Muscle layer of duodenum (tissue), 2 donors: Measurements from ENCODE around the gene CNN1.
"Not testable (repeated sequence)": the region's sequence is repeated elsewhere in the genome, so short reads cannot be mapped to it uniquely, and the experiment has no call there.

ENCODE experiments used
- H3K27ac ChIP-seq: one replicate; pipeline ENCODE4 v1.7.0; 2013; ENCODE audit warnings: mild to moderate bottlenecking, low read length
- H3K27me3 ChIP-seq: one replicate; pipeline ENCODE4 v1.7.0; 2013; ENCODE audit warnings: low read depth, mild to moderate bottlenecking, control low read depth, low read length
- H3K36me3 ChIP-seq, 2 donors: one replicate each; pipeline ENCODE4 v1.7.0; 2013; ENCODE audit warnings: low read length in 2 of 2, control low read depth in 1 of 2, mild to moderate bottlenecking in 1 of 2; ENCODE audit not compliant: insufficient read depth in 2 of 2, control insufficient read depth in 1 of 2
- H3K4me1 ChIP-seq, 2 donors: one replicate each; pipeline ENCODE4 v1.7.0; 2013; ENCODE audit warnings: low read length in 2 of 2, mild to moderate bottlenecking in 2 of 2, control low read depth in 1 of 2, moderate library complexity in 1 of 2; ENCODE audit not compliant: insufficient read depth in 2 of 2, control insufficient read depth in 1 of 2
- H3K4me3 ChIP-seq, 2 donors: one replicate each; pipeline ENCODE4 v1.7.0; 2013; ENCODE audit warnings: low read length in 2 of 2, low read depth in 1 of 2, mild to moderate bottlenecking in 1 of 2
- H3K9me3 ChIP-seq, 2 donors: one replicate each; pipeline ENCODE4 v1.7.0; 2013; ENCODE audit warnings: low read length in 2 of 2, control low read depth in 1 of 2, mild to moderate bottlenecking in 1 of 2; ENCODE audit not compliant: control insufficient read depth in 1 of 2
- donor health status: healthy.

The CNN1 gene

DNA sequence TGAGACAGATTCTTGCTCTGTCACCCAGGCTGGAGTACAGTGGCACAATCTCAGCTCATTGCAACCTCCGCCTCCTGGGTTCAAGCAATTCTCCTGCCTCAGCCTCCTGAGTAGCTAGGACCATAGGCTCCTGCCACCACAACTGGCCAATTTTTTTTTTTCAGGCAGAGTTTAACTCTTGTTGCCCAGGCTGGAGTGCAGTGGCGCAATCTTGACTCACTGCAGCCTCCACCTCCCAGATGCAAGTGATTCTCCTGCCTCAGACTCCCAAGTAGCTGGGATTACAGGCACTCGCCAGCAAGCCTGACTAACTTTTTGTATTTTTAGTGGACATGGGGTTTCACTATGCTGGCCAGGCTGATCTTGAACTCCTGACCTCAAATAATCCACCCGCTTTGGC, 35.1 kb downstream of the CNN1 start:
- H3K9me3 ChIP-seq, H3K27me3 ChIP-seq, H3K4me1 ChIP-seq, H3K36me3 ChIP-seq, H3K27ac ChIP-seq, H3K4me3 ChIP-seq: not testable (repeated sequence)

DNA sequence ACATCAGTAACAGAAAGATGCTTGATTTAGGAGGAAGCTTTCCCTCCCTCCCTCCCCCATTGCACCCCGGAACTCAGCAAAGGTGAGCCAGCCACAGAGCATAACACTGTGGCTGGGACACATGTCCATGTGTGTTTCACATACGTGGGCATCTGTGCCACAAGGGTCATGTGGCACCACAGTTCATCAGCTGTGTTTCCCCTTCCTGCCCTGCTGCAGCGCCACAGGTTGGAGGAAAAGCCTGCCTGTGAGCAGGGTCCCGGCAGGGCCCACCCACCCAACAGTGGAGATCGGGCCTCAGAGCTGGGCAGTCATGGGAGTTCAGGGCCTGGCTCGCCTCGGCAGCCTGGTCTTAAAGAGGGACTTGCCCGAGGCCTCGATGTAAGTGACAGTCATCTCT, 36.0 kb downstream of the CNN1 start:
- Histone ChIP-seq H3K27ac (no peak overlapping the region), H3K4me3 (no peak overlapping the region), H3K9me3 (no peaks in the 10 kb centered on the region), H3K36me3 (no peaks in the 10 kb centered on the region), H3K27me3 (no peaks in the 10 kb centered on the region), H3K4me1 (peaks cover 0 to 11% of the 10 kb centered on the region in 2 donors)

DNA sequence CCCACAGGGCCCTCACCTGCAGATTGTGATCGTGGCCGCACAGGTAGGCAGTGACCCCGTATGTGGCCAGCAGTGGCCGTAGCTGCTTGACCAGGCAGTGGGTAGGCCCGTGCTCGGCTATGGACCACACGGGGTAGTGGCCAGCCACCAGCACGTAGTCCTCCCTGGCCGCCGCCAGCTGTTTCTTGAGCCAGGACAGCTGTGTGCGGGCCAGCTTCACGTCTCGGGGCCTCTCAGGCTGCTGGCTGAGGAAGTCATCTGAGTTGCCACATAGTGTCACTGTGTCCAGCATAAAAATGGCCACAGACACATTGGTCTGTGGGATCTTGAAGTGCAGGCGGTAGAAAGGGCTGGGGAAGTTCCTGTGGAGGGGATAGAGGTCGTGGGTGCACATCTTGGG, 37.6 kb downstream of the CNN1 start:
- no peaks in the 10 kb centered on the region for H3K27me3 ChIP-seq
- H3K36me3 ChIP-seq = no peaks in the 10 kb centered on the region
- H3K27ac ChIP-seq = no peak overlapping the region
- no peak overlapping the region for H3K4me3 ChIP-seq
- H3K9me3 ChIP-seq = no peaks in the 10 kb centered on the region
- H3K4me1 ChIP-seq = peaks cover 0 to 11% of the 10 kb centered on the region in 2 donors

DNA sequence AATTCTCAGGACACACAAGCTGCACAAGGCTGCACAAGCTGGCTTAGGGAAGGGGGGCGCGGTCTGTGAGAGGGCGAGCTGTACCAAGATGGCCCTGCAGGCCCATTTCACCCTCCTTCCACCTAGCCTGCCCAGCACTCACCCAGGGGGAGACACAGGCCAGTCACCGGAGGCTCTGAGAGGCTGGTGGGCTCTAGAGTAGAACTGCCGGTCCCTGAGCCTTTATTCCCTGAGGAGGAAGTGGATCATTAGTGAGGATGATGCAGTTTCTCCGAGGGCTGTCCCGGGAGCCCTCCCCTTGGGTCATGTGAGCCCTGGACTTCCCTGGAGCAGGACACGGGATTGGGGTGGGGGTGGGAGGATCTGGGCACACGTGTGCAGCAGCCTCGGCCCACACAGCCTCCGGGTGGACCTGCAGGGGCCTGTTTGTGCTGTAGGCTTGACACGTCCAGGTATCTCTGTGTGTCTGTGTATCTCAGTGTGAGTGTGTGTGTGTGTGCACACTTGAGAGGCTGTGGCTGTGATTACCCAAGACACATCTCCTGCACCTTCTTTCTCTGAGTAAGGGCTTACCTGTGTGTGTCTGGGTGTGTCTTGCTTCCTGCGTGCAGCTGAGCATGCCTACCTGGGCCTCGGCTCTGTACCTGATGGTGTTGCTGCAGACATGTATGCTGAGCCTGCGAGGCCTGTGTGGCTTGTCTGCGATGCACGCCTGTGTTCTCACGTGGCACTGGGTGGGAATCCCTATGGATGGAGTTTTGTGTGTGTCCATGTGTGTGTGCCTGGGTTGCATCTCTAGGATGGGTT, 39.0 kb downstream of the CNN1 start, which contains the start of gene ACP5:
TSS of gene ACP5 (minus strand) at position 195 of the 807 bp plus-strand sequence. CDS start 328 bp downstream, outside the sequence.
- H3K36me3 ChIP-seq = no peaks in the 10 kb centered on the region
- H3K9me3 ChIP-seq = no peaks in the 10 kb centered on the region
- H3K27ac ChIP-seq = no peak within 1 kb of the TSS
- no peaks in the 10 kb centered on the region for H3K27me3 ChIP-seq
- peak within 1 kb of the TSS; percentile 42 to 56 for H3K4me3 ChIP-seq
- H3K4me1 ChIP-seq = peaks cover 0 to 11% of the 10 kb centered on the region in 2 donors

DNA sequence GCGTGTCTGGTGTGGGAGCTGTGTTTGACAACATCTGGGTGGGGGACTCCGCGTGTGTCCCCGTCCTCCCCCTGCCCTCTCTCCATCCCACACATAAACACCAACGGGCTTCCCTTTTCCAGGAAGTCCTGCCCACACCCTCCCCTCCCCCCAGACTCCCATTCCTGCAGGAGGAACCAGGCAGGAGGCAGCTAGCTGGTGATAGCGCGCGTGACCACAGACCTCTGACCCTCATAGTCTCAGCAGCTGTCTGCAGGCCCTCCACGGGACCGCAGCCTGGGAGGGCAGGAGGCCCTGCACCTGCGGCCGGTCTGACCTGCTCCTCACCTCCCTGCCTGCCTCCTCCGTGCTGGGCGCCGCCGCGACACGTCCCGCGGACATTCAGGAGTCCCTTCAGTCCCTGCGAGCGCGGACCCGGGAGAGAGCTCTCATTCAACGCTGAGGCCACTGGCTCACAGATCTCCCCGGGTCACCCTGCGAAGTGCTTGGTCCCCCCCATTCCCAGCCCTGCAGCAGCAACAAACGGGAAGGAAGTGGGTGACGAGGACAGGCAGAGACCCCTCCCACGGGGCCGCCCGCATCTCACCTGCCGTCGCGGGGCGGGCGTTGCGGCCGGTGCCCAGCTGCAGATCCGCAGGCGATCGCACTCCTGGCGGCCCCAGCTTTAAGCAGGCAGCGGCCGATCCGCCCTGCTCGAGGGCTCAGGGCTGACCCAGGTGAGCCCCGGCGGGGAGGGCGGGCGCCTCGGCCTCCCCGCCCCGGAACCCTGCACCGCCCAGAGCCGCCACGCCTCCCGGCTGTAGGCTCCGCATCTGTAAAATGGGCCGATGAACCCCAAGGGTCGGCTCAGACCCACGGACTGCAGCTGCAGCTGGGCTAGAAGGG, 39.8 kb downstream of the CNN1 start:
- Histone ChIP-seq H3K4me1 (peaks cover 0 to 11% of the 10 kb centered on the region in 2 donors), H3K27me3 (no peaks in the 10 kb centered on the region), H3K27ac (no peak overlapping the region), H3K4me3 (peak overlapping the region; percentile 42 to 56), H3K36me3 (no peaks in the 10 kb centered on the region), H3K9me3 (no peaks in the 10 kb centered on the region)

DNA sequence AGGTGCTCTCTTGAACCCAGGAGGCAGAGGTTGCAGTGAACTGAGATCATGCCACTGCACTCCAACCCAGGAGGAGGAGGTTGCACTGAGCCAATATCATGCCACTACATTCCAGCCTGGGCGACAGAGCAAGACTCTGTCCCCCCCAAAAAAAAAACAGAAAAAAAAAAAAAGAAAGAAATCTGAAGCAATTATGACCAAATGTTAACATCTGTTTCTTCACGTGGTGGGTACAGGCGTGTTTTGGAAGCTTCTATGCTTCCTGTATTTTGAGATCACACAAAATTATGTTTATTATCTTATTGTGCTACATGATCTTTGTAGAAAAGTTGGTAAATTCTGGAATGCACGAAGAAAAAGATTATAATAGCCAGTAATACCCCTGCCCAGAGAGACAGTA, 41.5 kb downstream of the CNN1 start:
- Histone ChIP-seq H3K4me1 (peaks cover 0 to 11% of the 10 kb centered on the region in 2 donors), H3K4me3 (no peak overlapping the region), H3K9me3 (no peaks in the 10 kb centered on the region), H3K27ac (no peak overlapping the region), H3K27me3 (no peaks in the 10 kb centered on the region), H3K36me3 (no peaks in the 10 kb centered on the region)

DNA sequence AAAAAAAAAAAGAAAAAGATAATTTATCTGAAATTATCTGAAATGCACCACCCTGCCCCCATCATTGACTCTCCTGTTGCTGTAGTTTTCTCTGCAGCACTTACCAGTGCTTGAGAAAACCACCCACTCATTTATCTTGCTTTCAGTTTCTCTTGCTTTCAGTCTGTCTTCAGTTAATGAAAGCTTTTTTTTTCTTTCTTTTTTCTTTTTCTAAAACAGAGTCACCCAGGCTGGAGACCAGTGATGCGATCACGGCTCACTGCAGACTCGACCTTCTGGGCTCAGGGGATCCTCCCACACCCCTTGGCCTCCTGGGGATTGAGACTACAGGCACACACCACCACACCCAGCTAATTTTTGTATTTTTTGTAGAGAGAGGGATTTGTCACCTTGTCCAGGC, 43.1 kb downstream of the CNN1 start:
- H3K4me3 ChIP-seq = no peak overlapping the region

DNA sequence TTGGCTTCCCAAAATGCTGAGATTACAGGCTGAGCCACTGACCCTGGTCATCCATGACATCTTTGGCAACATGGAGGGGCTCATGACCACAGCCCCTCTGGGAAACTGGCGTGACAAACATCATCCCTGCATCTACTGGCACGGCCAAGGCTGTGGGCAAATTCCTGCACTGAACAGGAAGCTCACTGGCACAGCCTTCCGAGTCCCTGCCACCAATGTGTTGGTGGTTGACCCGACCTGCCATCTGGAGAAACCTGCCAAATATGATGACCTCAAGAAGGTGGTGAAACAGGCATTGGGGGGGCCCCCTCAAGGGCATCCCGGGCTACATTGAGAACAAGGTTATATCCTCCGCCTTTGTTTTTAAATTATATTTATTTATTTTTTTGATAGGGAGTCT, 47.7 kb downstream of the CNN1 start:
- no peaks in the 10 kb centered on the region for H3K9me3 ChIP-seq
- H3K4me1 ChIP-seq = no peaks in the 10 kb centered on the region
- no peak overlapping the region for H3K27ac ChIP-seq
- H3K27me3 ChIP-seq = no peaks in the 10 kb centered on the region
- H3K36me3 ChIP-seq = no peaks in the 10 kb centered on the region
- no peak overlapping the region for H3K4me3 ChIP-seq

More for the DNA sequence above, 43.1 kb downstream of the CNN1 start:
- no peaks in the 10 kb centered on the region for H3K9me3 ChIP-seq
- H3K27ac ChIP-seq = peak overlapping the region; percentile 51
- peaks cover 0 to 11% of the 10 kb centered on the region in 2 donors for H3K4me1 ChIP-seq
- no peaks in the 10 kb centered on the region for H3K36me3 ChIP-seq
- H3K27me3 ChIP-seq = no peaks in the 10 kb centered on the region

DNA sequence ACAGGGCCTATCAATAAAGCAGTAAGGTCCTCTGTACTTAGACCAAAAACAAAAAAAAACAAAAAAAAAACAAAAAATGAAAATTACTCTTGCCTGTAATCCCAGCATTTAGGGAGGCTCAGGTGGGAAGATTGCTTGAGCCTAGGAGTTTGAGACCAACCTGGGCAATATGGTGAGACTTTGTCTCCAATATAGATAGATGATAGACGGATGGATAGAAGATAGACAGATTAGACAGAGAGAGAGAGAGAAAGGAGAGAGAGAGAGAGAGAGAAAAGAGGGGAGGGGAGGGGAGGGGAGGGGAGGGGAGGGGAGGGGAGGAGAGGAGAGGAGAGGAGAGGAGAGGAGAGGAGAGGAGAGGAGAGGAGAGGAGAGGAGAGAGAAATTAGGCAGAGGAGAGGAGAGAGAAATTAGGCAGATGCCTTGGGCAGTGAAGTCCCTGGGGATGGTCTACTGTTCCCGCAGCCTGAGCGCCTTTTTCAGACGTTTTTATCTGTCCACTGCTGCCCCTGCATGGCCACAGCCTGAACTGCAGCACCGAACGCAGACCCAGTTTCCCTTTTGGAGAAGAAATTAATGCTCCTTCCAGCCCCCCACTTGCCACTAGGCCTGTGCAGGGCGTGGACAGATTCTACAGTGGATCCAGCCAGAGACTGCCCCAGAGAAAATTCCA, 48.8 kb downstream of the CNN1 start:
- Histone ChIP-seq H3K27me3 (no peaks in the 10 kb centered on the region), H3K4me3 (no peak overlapping the region), H3K36me3 (no peaks in the 10 kb centered on the region), H3K27ac (no peak overlapping the region), H3K9me3 (no peaks in the 10 kb centered on the region), H3K4me1 (no peaks in the 10 kb centered on the region)

DNA sequence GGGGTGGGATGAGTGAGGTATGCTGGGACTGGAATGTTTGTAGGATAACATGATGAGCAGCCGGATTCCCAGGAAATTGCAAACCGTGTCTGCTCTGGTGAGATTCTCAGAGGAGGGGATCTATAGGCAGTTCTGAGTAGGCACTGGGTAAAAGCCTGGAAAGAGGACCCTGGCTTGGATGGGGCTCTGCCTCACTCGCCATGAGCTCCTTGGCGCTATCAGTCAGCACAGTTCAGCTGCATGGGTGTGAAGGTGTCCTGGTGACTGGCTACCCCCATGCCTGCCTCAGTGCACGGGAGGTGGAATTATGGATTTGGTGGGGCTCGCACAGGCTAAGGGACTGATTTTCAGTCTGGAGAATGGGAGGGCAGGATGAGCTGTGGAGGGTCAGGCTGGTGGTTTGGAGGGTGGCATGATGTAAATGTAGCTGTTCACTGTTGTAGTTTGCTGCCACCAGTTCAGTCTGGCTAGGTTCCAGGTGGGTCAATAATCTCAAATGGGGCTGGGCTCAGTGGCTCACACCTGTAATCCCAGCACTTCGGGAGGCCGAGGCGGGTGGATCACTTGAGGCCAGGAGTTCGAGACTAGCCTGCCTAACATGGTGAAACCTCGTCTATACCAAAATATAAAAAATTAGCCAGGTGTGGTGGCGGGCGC, 49.5 kb downstream of the CNN1 start:
- no peaks in the 10 kb centered on the region for H3K36me3 ChIP-seq
- no peaks in the 10 kb centered on the region for H3K4me1 ChIP-seq
- no peaks in the 10 kb centered on the region for H3K9me3 ChIP-seq
- no peaks in the 10 kb centered on the region for H3K27me3 ChIP-seq
- no peak overlapping the region for H3K27ac ChIP-seq
- no peak overlapping the region for H3K4me3 ChIP-seq
